ENCODE measurements around the gene TNRC6C. TPM values are rescaled to one million over a fixed set of nuclear protein-coding genes. Genes with fewer than 3 reads are reported as not detected.

The TNRC6C gene
- total RNA-seq, 1 experiment from 2014 or later: 7.5 TPM

Small RNA genes within 50 kb of the gene (small RNA-seq; reads per million reads assigned to genes)
- gene RNU1-80P (0.04 to 0.14 reads per million in 2 experiments), gene RNU6-625P (0 reads per million in 2 experiments)

Other genes with a start within 250 kb of the TNRC6C start
- 281 and 299 TPM in 2 replicates for gene TMC6, start 170.1 kb downstream of the TNRC6C start, total RNA-seq (2014; rRNA removed; shearing (Covaris generic))
- gene TMC8, start 172.1 kb downstream of the TNRC6C start, total RNA-seq (2014; rRNA removed; shearing (Covaris generic)): 0.45 and 2.0 TPM in 2 replicates
- not detected in 2 replicates for gene C17orf99, start 187.7 kb downstream of the TNRC6C start, total RNA-seq (2014; rRNA removed; shearing (Covaris generic))
- gene SYNGR2, start 209.9 kb downstream of the TNRC6C start, total RNA-seq (2014; rRNA removed; shearing (Covaris generic)): 68.5 and 87.2 TPM in 2 replicates
- gene TK1, start 228.3 kb downstream of the TNRC6C start, total RNA-seq (2014; rRNA removed; shearing (Covaris generic)): 85.4 and 103 TPM in 2 replicates
- 46.6 and 59.0 TPM in 2 replicates for gene AFMID, start 228.7 kb downstream of the TNRC6C start, total RNA-seq (2014; rRNA removed; shearing (Covaris generic))